Middle frontal gyrus (tissue), 1 donor: ENCODE results near the gene BUB3.

ENCODE experiments used
- DNase-seq: peaks from one replicate; pipeline ENCODE4 v3.0.0-alpha.2; 2015; ENCODE audit warnings: low spot score; ENCODE audit errors: extremely low spot score

The BUB3 gene

GRCh38 chr10:123140983-123141390, 13.2 kb upstream of the BUB3 start:
- no peak for DNase-seq

DNA sequence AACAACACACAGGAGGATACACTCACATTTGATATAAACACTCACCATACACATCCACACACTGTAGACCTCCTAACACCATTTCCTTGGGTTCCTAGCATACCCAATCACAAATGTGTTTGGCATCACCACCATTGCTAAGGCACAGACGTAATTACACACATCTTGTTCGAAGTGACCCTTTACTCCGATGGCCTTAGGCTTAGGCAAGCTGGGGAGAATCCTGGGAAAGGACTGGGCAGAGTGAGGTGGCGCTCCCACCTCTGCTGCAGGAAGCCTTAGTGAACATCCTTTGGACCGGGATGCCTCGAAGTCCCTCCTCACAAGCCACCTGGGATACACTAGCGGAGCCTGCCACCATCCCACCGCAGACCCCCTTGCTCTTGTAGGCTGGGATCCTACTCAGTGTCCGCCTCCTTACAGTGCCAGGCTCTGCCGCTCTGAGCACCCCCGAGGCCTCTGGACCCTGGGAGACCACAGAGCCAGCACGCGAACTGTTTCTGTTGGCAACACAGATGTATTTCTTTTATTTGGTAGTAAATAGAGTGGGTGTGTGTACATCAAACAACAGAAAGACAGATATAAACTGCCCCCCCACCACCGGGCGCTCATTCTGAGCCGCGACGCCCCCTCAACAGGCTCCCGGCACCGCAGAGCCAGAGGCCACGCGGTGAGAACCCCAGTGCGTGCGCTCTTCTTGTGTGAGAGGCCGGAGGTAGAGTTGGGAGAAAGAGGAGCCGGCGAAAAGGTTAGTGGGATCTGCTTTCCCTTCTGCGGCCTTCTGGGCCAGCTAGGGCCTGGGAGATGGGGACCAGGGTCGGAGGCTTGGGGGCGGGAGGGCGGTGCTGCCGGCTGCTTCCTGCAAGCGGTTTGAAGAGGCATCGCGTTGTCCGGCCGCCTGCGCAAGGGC, 12.2 kb upstream of the BUB3 start:
- no peak for DNase-seq

GRCh38 chr10:123142701-123143161, 11.5 kb upstream of the BUB3 start:
- no peak for DNase-seq

DNA sequence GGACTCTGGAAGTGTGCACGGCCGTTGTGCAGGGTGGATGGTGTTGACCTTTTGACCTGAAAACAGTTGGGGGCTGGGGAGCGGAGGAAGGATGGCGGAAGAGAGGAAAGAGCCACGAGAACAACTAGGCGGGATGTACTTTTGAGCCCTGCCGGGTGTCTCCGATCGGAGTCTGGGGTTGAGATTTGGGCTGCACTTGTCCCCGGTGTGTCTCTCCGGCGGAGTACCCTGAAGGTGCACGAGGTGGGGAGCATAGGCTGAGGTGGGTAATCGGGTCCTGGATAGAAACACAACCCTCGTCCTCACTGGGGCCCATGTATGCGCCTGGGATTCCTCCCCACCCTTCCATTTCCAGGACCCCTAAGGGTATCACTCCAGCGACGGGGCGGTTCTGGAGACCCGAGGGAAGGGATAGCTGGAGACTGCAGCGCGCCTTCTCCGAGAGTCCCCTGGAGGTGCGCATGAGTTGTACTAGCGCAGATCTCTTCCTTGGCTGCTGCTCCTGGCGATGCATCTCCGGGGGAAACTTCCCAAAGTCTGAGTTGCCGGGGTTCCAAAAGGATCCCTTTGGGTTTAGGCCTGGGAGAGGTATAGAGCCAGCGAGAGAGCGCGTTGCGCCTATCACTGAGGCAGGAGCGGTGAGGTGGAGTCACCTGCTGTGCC, 10.9 kb upstream of the BUB3 start:
- no peak for DNase-seq

GRCh38 chr10:123143825-123144168, 10.4 kb upstream of the BUB3 start:
- no peak for DNase-seq

DNA sequence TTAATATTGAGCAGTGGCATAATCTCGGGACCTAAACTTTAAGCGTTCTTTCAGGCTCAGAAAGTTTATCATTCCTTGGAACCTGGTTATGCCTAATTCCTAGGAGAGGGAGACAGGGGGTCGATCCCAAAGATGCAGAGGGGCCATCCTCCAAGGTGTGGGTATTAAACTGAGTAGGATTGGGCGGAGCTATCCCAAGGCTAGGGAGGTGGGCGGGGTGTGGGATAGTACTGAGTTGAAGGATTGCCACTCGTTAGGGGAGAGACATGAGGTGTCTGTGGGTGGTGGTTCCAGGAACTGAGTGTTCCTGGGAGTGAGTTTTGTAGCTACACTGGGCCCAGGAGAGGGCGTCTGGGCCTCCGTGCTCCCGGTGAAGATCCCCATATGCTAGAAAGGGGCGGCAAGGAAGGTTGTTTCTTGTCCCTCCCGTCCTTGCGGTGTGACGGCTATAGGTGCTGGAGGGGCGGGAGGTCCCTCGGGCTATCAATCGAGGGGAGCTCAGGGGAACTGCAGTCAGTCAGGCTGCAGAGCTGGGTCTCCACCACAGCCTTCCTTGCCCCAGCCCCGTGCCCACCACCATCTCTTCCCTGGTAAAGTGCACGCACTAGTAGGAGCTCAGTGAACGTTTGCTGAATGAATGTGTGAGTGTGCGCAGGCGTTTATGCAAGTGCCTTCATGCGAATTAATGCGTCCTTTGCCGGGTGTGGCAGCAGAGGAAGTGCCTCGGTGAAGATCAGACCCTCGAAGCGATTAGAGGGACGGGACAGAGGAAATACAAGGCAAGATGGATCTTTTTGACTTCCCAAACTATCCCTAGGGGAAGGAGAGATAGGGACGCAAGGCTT, 9.3 kb upstream of the BUB3 start:
- no peak for DNase-seq

DNA sequence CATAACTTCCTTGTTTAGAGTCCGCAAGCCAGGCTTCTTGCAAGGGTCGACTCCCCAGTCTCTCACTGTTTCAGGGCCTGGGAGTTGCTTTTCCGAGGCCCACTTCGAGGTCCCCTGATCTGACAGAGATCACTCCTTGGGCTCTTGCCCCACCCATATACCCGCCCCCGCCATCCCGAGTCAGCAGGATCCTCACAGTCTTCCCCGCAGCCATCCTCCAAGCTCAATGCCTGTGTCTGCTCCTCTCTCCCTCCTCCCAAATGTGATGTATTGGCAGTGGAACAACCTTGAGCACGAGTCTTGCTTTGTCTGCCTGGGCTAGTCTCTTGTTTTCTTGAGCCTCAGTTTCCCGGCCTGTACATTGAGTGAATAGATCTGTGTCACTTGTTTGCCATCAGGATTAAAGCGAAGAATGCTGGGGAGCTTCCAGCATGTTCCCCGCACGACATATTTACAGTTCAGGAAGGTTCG, 8.6 kb upstream of the BUB3 start:
- no peak for DNase-seq

DNA sequence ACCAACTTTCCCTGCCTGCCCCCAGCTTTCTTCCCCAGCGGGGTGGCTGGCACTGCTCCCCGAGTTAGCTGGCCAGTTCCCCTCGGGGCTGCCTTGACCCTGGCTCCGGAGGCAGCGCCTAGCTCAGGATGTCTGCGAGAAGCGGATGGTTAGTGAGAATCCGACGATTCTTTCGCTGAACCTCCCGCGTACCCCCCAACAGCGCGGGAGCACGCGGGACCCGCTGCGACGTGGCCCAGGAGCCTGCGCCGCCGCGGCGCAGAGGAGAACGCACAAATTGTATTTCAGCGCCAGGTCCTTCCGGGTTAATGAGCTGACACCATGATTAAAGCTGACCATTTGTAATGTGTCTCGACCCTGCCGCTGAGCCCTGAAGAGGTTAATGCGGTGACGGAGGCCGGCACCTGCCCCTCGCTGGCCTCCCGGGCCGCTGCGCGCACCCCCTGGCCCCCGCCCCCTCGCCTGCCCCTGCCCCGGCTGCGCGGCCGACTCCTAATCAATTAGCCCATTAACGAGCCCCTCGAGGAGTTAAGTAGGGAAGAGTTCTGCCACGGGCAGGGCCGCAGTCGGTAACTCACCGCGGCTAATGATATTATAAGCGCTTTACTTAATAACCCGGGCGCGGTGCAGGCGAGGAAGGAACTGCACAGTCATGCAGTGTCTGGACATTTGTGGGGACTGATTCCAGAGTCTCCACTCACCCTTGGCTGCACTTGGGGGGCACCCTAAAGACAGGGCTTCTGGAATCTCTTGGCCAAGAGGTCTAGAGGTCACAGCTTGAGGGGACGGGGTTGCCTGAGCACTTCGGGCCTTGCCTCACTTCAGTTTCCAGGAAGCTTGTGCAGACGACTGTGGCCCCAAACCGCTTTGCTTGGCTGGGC, 7.9 kb upstream of the BUB3 start:
- no peak for DNase-seq

- DNase-seq, result no peak
Measured at GRCh38 chr10:123146894-123147634, 7.1 kb upstream of the BUB3 start.

GRCh38 chr10:123147635-123148413, 6.4 kb upstream of the BUB3 start, which contains the start of gene HMX2:
TSS of gene HMX2 (plus strand) at chr10:123148136. CDS start at chr10:123148379, 243 bp downstream.
- no peak for DNase-seq

DNA sequence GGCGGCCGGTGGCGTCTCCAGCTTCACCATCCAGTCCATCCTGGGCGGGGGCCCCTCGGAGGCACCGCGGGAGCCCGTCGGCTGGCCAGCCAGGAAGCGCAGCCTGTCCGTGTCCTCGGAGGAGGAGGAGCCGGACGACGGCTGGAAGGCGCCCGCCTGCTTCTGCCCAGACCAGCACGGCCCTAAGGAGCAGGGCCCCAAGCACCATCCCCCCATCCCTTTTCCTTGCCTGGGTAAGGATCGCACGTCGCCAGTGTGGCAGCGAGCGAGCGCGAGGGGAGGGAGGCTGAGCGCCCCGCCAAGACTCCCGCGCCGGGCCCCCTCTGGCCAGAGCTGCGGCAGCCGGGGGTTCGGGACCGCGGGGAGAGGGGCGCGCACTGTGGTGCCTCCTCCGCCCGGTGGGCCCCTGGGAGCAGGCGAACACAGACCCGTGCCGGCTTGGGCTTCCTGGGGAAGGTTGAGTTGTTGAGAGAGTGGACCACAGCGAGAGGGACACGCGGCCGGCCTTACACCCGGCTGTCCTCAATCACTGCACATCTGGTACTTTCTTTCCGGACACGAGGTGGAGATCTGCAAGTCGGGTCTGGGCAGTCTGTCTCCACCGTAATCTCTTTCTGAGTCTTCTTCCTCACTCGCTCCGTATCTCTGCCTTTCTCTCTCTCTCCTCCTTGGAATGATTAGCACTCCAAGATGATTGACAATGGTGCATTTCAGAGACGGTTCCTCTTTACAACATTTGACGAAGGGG, 5.6 kb upstream of the BUB3 start:
- DNase-seq, result no peak

- no peak for DNase-seq
Measured at GRCh38 chr10:123149162-123149567, 5.0 kb upstream of the BUB3 start.

- DNase-seq, result no peak
Measured at GRCh38 chr10:123149568-123150270, 4.5 kb upstream of the BUB3 start.

GRCh38 chr10:123150271-123150985, 3.8 kb upstream of the BUB3 start:
- no peak for DNase-seq

GRCh38 chr10:123150986-123151736, 3.0 kb upstream of the BUB3 start:
- DNase-seq, result no peak

DNA sequence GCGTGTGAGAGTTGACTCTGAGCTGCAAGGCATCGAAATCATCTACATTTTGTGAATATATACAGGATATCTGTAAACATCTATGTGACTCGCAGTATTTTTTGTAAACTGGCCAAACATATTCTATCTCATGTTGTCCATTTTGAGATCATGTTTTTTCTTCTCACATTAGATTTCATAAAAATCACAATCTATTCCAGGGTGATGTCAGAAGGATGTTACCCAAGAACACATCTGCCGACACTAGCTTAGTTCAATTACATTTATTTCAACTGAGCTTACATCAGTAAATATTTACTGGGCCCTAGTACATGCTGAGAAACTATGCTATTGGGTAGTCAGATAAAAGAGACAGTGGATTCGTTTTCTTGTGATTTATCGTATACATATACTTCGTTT, 2.5 kb upstream of the BUB3 start:
- DNase-seq, result no peak
